LoVo (cell line): ENCODE data around the gene TUBG2.
"Not testable (repeated sequence)": the region's sequence is repeated elsewhere in the genome, so short reads cannot be mapped to it uniquely, and the experiment has no call there.

ENCODE experiments used
- DNase-seq: peaks from one replicate; pipeline ENCODE4 v3.0.0-alpha.2; 2016; ENCODE audit warnings: low spot score

The TUBG2 gene

GRCh38 chr17:42659079-42659931, at the start of gene TUBG2:
TSS of gene TUBG2 (plus strand) at chr17:42659284. CDS start at chr17:42659504, 220 bp downstream.
- peak; percentile 93 for DNase-seq

GRCh38 chr17:42609814-42610801, 49.0 kb upstream of the TUBG2 start:
- not testable (repeated sequence) for DNase-seq

DNA sequence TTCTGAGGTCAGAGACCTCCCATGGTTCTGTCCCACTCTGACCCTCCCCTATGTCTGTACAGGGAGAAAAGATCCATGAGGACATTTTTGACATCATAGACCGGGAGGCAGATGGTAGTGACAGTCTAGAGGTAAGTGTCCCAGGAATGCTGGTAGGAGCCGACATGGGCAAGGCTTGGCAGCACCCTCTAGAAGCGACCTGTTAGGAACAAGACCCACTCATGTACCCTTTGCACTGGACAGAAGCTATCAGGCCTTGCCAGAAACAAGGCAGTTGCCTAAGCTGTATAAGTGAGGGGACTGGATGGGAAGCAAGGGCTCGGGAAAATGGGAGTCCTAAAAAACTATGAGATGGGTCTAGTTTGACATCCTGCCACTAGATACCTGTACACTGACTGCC, 47.1 kb upstream of the TUBG2 start:
- DNase-seq = no peak

DNA sequence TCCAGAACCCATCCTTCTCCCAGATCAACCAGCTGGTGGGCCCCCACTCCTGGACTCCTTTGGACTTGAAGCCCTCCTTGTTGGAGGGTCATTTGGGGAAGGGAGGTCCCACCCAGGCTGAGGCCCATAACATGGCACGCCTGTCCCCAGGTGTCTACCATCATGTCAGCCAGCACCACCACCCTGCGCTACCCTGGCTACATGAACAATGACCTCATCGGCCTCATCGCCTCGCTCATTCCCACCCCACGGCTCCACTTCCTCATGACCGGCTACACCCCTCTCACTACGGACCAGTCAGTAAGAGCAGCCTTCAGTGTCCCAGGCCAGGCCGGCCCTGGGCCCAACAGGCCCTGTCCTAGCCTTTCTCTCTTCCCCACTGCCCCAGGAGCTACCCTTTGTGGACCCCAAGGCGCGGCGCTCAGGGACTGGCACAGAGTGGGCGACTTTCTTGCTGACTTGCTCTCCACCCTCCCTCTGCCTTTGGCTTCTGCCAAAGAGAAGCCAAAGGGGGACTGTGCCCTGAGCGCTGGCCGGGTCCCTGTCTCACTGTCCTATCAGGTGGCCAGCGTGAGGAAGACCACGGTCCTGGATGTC, 45.3 kb upstream of the TUBG2 start:
- no peak for DNase-seq

DNA sequence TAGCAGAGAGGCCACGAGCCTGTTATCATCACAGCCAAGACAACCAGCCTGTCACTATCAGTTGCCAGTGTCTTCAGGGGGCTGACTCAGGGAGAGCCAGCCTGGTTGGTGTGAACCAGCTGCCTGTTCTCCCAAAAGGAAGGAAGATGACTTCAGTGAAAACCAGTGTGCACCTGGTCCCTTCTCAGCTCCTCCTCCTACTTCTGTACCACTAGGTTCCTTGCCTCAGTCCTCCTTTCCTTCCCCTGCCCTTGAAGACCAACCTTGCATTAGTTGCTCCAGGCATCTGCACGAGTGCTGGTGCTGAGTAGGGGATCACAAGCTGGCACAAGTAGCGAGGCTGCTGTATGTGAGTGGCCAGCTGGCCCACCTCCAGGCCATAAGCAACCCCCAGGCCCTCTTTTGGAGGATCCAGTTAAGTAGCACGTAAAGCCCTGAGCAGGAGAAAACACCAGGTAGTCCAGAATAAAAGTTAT, 41.1 kb upstream of the TUBG2 start:
- no peak for DNase-seq

DNA sequence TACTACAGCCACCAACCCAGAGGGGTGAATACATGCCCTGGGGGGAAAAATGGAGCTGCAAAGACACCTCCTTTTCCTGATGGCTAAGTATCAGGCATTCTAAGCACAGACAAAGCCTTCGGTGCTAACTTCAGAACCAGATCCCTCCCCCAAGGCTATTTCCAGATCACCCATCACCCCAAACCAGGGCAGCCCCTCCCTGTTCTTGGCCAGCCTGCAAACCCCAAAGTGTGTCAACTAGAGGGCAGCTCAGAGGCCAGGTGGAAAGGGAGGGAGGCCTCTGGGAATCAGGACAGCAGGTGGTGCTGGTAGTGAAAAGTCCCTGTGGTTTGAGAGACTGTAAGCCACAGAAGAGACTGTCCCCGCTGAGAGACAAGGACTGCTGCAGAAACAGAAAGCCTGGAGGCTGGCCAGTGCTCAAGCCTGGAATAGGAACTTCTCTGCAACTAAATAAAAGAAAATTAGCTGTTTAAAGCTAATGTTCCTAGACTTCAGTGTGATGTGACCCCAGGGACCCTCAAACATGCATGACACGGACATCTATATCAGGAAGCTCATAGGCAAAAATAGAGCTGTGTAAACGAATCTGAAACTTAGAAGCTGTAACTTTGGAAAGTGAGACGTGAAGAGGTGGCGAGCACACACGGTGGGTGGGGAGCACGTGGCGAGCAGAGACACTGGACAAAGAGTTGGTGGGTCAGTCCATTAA, 40.5 kb upstream of the TUBG2 start:
- DNase-seq = peak; percentile 8

- DNase-seq = not testable (repeated sequence)
Observed at GRCh38 chr17:42621987-42622386, 37.1 kb upstream of the TUBG2 start.

DNA sequence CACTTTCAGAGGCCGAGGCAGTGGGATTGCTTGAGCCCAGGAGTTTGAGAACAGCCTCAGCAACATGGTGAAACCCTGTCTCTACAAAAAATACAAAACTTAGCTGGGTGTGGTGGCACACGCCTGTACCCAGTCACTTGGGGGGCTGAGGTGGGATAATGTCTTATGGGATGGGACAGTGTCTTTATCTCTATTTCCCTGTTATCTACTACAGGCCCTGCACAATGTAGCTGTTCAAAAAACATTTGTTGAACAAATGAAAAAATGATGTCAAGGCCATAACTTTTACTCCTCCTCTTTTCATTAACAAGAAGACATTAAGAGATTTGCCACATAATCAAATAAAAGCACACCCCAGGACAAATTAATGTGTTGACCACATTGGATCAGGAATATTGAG, 35.8 kb upstream of the TUBG2 start:
- DNase-seq = no peak

- peak; percentile 43 for DNase-seq
Observed at GRCh38 chr17:42623732-42624596, 35.1 kb upstream of the TUBG2 start.

DNA sequence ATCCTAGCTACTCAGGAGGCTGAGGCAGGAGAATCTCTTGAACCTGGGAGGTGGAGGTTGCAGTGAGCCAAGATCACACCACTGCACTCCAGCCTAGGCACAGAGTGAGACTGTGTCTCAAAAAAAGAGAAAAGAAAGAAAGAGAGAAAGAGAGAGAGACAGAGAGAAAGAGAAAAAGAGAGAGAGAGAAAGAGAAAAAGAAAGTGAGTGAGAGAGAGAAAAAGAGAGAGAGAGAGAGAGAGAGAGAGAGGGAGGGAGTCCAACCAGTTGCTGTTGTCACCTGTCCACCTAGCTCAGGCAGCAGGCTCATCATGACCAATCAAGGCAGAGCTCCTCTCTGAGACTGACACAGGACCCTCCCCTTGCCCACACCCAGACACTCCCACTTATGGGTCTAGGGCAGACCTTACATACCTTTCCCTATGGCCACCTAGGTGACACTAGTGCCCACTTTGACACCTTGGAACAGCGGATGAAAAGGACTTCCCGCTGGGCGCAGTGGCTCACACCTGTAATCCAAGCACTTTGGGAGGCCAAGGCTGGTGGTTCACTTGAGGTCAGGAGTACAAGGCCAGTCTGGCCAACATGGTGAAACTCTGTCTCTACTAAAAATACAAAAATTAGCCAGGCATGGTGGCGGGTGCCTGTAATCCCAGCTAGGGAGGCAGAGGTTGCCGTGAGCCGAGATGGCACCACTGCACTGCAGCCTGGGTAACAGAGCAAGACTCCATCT, 31.9 kb upstream of the TUBG2 start:
- not testable (repeated sequence) for DNase-seq

- DNase-seq = no peak
Observed at GRCh38 chr17:42629411-42630009, 29.6 kb upstream of the TUBG2 start.

- DNase-seq = no peak
Observed at GRCh38 chr17:42632949-42633444, 26.1 kb upstream of the TUBG2 start.

- DNase-seq = no peak
Observed at GRCh38 chr17:42639525-42640113, 19.5 kb upstream of the TUBG2 start.

DNA sequence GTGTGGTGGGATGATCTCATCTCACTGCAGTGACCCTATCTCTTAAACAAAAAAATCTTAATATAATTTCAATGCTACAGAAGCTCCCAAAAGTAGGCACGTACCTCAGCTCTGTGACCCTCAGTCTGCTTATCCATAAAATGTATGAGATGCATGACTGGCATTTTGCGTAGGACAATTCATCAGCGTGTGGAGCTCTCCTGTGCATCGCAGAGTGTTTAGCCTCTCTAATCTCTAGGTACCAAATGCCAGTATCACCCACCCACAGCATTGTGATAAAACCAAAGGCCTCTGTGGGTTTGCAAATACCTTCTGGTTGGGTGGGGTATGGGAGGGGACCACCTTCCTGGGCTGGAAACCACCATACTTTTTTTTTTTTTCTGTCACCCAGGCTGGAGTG, 19.0 kb upstream of the TUBG2 start:
- no peak for DNase-seq

GRCh38 chr17:42642336-42642735, 16.7 kb upstream of the TUBG2 start:
- DNase-seq = no peak

DNA sequence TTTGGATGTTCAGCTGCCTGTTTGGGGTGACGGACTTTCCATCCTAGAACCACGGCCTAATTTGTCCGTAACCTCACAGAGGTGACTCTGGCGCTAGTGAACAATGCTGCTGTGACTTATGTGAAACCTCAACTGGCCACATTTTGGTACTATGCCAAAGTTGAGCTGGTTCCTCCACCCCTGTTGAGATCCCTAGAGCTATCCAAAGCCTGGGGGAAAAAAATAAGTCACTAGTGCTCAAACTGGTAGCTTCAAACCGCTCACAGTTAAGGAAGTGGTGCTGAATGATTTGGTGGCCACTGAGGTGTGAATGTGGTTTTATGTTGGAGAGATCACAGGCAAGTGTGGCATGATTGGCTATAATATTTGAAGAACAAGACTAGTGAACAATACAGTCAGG, 11.3 kb upstream of the TUBG2 start:
- no peak for DNase-seq

- no peak for DNase-seq
Observed at GRCh38 chr17:42651392-42651791, 7.7 kb upstream of the TUBG2 start.

DNA sequence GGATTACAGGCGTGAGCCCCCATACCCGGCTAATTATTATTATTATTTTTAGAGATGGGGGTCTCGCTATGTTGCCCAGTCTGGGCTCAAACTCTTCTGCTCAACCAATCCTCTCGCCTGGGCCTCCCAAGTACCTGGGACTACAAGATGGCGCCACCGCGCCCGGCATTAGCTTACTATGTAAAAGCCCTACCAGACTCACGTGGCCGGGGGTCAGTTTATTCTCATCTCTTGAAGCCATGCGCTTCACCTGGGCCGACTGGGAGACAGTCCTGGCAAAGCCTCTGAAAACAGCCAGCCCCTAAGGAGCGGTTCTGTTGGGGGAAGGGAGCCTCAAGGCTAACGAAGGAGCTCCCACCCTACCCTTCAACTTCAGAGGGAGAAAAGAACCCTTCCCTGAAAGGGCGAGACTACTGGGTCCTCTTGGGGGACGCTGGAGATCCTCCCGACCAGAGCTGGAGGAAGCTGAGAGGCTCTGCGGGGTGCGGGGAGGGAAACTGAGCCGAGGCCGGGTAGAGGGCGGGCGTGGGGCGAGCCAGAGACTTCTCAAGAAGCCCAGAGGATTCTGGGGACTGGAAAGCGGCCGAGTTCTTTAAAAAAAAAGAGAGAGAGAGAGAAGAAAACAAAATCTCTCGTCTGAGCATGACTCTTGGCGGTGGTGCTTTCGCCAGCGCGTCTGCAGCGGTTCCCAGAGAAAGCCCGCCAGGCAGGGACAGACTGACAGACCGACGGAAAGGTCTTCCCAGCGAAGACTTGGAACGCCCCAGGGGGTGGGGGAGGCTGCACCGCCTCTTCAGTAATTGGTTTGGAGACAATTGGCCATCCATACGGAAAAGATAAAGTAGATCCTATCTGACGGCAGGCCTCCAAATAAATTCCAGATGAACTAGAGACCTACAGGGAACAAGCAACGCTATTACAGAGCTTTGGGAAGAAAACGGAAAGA, 5.6 kb upstream of the TUBG2 start:
- no peak for DNase-seq
